ENCODE data around the gene RNU6-9.

The RNU6-9 gene

DNA sequence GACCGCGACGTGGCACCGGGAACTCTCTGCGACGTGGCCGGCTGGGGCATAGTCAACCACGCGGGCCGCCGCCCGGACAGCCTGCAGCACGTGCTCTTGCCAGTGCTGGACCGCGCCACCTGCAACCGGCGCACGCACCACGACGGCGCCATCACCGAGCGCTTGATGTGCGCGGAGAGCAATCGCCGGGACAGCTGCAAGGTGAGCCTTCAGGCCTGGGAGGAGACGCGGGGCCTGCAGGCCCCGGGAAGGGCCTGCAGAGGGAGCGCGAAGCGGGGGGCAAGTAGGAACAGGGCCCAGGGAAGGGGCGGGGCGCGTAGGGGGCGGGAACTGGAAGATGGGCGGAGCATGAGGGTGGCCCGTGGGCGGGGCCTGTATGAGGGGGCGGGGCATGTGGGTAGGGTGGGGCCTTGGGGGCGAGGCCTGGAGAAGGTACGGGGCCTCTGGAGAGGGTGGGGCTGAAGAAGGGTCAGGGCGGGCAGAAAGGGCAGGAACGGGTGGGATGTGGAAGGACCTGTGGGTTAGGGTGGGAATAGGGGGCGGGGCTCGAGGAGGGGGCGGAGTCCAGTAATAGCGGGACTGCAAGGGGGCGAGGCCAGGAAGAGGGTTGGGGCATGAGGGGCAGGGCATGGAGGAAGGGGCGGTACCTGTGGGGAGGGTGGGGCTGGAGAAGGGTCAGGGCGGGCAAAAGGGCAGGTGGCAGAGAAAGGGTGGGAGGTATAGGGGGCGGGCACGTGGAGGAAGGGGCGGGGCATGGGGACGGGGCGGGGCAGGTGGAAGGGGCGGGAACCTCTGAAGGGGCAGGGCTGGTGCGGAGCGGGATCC lies 31.3 kb upstream of the RNU6-9 start:
- no peak overlapping the region for H3K27ac ChIP-seq (ENCODE audit: extremely low read depth, low read depth, low read length)
- ChIA-PET POLR2A (interaction anchor here (0.7 kb wide), 1 partner anchor 16 kb away, joined by 3 read pairs; no protein-coding TSS in a partner anchor), CTCF (interaction anchor here (0.6 to 1.0 kb wide), 2 partner anchors 11 to 59 kb away, joined by 3 read pairs; no protein-coding TSS in a partner anchor)
- H3K36me3 ChIP-seq (ENCODE audit: control insufficient read depth in 2 of 2, insufficient read depth in 1 of 2, low read length in 2 of 2) = no peaks in the 10 kb centered on the region
- H3K4me1 ChIP-seq (ENCODE audit: control insufficient read depth, insufficient read depth, low read length) = no peaks in the 10 kb centered on the region
- no peak overlapping the region for H3K4me3 ChIP-seq (ENCODE audit: low read depth, low read length)
- H3K9me3 ChIP-seq (ENCODE audit: control insufficient read depth, insufficient read depth, low read depth, low read length) = no peaks in the 10 kb centered on the region
- no peak for TF ChIP-seq ZNF214 (tag by site-specific recombination; IDR thresholded peaks at IDR 0.05; ENCODE audit: borderline replicate concordance)
- TF ChIP-seq ZSCAN23 (tag by site-specific recombination; IDR thresholded peaks at IDR 0.05) = no peak
- TF ChIP-seq KLF1 (tag by site-specific recombination; IDR thresholded peaks at IDR 0.05) = peak; percentile 77
- no peak for TF ChIP-seq ZFP37 (tag by site-specific recombination; IDR thresholded peaks at IDR 0.05)
- TF ChIP-seq, protein P1, sequence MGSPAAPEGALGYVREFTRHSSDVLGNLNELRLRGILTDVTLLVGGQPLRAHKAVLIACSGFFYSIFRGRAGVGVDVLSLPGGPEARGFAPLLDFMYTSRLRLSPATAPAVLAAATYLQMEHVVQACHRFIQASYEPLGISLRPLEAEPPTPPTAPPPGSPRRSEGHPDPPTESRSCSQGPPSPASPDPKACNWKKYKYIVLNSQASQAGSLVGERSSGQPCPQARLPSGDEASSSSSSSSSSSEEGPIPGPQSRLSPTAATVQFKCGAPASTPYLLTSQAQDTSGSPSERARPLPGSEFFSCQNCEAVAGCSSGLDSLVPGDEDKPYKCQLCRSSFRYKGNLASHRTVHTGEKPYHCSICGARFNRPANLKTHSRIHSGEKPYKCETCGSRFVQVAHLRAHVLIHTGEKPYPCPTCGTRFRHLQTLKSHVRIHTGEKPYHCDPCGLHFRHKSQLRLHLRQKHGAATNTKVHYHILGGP (tag by site-specific recombination; IDR thresholded peaks at IDR 0.05) = no peak
- TF ChIP-seq MEIS1 (CRISPR knock-in tag; IDR thresholded peaks at IDR 0.05; ENCODE audit: borderline replicate concordance) = no peak
- TF ChIP-seq ZNF114 (tag by site-specific recombination; IDR thresholded peaks at IDR 0.05) = no peak
- TF ChIP-seq, protein P2, sequence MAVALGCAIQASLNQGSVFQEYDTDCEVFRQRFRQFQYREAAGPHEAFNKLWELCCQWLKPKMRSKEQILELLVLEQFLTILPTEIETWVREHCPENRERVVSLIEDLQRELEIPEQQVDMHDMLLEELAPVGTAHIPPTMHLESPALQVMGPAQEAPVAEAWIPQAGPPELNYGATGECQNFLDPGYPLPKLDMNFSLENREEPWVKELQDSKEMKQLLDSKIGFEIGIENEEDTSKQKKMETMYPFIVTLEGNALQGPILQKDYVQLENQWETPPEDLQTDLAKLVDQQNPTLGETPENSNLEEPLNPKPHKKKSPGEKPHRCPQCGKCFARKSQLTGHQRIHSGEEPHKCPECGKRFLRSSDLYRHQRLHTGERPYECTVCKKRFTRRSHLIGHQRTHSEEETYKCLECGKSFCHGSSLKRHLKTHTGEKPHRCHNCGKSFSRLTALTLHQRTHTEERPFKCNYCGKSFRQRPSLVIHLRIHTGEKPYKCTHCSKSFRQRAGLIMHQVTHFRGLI (tag by site-specific recombination; IDR thresholded peaks at IDR 0.05) = no peak
- no peak for TF ChIP-seq ZNF548 (tag by site-specific recombination; IDR thresholded peaks at IDR 0.05)
- TF ChIP-seq WT1 (tag by site-specific recombination; IDR thresholded peaks at IDR 0.05) = no peak
- TF ChIP-seq, protein P3, sequence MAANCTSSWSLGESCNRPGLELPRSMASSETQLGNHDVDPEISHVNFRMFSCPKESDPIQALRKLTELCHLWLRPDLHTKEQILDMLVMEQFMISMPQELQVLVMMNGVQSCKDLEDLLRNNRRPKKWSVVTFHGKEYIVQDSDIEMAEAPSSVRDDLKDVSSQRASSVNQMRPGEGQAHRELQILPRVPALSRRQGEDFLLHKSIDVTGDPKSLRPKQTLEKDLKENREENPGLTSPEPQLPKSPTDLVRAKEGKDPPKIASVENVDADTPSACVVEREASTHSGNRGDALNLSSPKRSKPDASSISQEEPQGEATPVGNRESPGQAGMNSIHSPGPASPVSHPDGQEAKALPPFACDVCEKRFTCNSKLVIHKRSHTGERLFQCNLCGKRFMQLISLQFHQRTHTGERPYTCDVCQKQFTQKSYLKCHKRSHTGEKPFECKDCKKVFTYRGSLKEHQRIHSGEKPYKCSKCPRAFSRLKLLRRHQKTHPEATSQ (tag by site-specific recombination; IDR thresholded peaks at IDR 0.05) = no peak
- no peak for TF ChIP-seq HOXA7 (CRISPR knock-in tag; IDR thresholded peaks at IDR 0.05; ENCODE audit: borderline replicate concordance)
- no peak for TF ChIP-seq ZFHX2 (tag by site-specific recombination; conservative IDR thresholded peaks at IDR 0.05)
- TF ChIP-seq, protein P4, sequence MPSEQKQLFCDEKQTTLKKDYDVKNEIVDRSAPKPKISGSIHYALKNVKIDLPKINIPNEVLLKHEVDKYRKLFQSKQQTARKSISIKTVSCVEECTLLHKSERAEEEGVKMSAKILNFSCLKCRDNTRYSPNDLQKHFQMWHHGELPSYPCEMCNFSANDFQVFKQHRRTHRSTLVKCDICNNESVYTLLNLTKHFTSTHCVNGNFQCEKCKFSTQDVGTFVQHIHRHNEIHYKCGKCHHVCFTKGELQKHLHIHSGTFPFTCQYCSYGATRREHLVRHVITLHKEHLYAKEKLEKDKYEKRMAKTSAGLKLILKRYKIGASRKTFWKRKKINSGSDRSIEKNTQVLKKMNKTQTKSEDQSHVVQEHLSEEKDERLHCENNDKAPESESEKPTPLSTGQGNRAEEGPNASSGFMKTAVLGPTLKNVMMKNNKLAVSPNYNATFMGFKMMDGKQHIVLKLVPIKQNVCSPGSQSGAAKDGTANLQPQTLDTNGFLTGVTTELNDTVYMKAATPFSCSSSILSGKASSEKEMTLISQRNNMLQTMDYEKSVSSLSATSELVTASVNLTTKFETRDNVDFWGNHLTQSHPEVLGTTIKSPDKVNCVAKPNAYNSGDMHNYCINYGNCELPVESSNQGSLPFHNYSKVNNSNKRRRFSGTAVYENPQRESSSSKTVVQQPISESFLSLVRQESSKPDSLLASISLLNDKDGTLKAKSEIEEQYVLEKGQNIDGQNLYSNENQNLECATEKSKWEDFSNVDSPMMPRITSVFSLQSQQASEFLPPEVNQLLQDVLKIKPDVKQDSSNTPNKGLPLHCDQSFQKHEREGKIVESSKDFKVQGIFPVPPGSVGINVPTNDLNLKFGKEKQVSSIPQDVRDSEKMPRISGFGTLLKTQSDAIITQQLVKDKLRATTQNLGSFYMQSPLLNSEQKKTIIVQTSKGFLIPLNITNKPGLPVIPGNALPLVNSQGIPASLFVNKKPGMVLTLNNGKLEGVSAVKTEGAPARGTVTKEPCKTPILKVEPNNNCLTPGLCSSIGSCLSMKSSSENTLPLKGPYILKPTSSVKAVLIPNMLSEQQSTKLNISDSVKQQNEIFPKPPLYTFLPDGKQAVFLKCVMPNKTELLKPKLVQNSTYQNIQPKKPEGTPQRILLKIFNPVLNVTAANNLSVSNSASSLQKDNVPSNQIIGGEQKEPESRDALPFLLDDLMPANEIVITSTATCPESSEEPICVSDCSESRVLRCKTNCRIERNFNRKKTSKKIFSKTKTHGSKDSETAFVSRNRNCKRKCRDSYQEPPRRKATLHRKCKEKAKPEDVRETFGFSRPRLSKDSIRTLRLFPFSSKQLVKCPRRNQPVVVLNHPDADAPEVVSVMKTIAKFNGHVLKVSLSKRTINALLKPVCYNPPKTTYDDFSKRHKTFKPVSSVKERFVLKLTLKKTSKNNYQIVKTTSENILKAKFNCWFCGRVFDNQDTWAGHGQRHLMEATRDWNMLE (tag by site-specific recombination; conservative IDR thresholded peaks at IDR 0.05; ENCODE audit: low read depth) = no peak
- TF ChIP-seq SP3 (tag by site-specific recombination; IDR thresholded peaks at IDR 0.05) = 0 out of 2 replicates have a peak, but pooled peaks have one; percentile 17
- no peak for TF ChIP-seq ZNF112 (tag by site-specific recombination; IDR thresholded peaks at IDR 0.05)
- TF ChIP-seq, protein P5, sequence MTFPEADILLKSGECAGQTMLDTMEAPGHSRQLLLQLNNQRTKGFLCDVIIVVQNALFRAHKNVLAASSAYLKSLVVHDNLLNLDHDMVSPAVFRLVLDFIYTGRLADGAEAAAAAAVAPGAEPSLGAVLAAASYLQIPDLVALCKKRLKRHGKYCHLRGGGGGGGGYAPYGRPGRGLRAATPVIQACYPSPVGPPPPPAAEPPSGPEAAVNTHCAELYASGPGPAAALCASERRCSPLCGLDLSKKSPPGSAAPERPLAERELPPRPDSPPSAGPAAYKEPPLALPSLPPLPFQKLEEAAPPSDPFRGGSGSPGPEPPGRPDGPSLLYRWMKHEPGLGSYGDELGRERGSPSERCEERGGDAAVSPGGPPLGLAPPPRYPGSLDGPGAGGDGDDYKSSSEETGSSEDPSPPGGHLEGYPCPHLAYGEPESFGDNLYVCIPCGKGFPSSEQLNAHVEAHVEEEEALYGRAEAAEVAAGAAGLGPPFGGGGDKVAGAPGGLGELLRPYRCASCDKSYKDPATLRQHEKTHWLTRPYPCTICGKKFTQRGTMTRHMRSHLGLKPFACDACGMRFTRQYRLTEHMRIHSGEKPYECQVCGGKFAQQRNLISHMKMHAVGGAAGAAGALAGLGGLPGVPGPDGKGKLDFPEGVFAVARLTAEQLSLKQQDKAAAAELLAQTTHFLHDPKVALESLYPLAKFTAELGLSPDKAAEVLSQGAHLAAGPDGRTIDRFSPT (tag by site-specific recombination; IDR thresholded peaks at IDR 0.05) = no peak; the same call in 1 of the 2 replicates
- no peak for TF ChIP-seq ZFP69B (tag by site-specific recombination; IDR thresholded peaks at IDR 0.05)
- no peak for TF ChIP-seq ZNF239 (tag by site-specific recombination; IDR thresholded peaks at IDR 0.05)
- TF ChIP-seq MZF1 (tag by site-specific recombination; IDR thresholded peaks at IDR 0.05; ENCODE audit: borderline replicate concordance) = no peak
- no peak for TF ChIP-seq ZNF24 (tag by site-specific recombination; IDR thresholded peaks at IDR 0.05)
- no peak for TF ChIP-seq ZNF626 (tag by site-specific recombination; IDR thresholded peaks at IDR 0.05)
- TF ChIP-seq SALL2 (tag by site-specific recombination; IDR thresholded peaks at IDR 0.05; ENCODE audit: borderline replicate concordance) = no peak
- TF ChIP-seq ZNF311 (tag by site-specific recombination; IDR thresholded peaks at IDR 0.05; ENCODE audit: borderline replicate concordance) = no peak
- TF ChIP-seq ZNF623 (tag by site-specific recombination; IDR thresholded peaks at IDR 0.05) = no peak
- 0 out of 2 replicates have a peak, but pooled peaks have one; percentile 8 for TF ChIP-seq EGR2 (tag by site-specific recombination; IDR thresholded peaks at IDR 0.05; ENCODE audit: low read depth)
